H9 (cell line): ENCODE data around the gene GABRB3. TPM values are rescaled to one million over a fixed set of nuclear protein-coding genes. Genes with fewer than 3 reads are reported as not detected.

ENCODE experiments used
- DNase-seq: peaks from one replicate; pipeline ENCODE4 v3.0.0-alpha.2; 2017
- H2AFZ ChIP-seq: one replicate; pipeline ENCODE4 v1.6.1; 2013; ENCODE audit warnings: mild to moderate bottlenecking, low read length, control low read depth, moderate library complexity
- H2AK5ac ChIP-seq: 2 replicates; pipeline ENCODE4 v1.6.1; 2013; ENCODE audit warnings: low read length, control low read depth, mixed read lengths; ENCODE audit not compliant: insufficient read length
- H2BK120ac ChIP-seq: one replicate; pipeline ENCODE4 v1.6.1; 2013; ENCODE audit warnings: low read depth, mild to moderate bottlenecking, low read length, control low read depth, inconsistent platforms; ENCODE audit not compliant: poor library complexity, severe bottlenecking
- H2BK12ac ChIP-seq: 2 replicates; pipeline ENCODE4 v1.6.1; 2013; ENCODE audit warnings: low read length, control low read depth, mixed read lengths, low read depth; ENCODE audit not compliant: insufficient read length
- H2BK15ac ChIP-seq: 2 replicates; pipeline ENCODE4 v1.6.1; 2013; ENCODE audit warnings: low read depth, low read length, control low read depth
- H2BK20ac ChIP-seq: one replicate; pipeline ENCODE4 v1.6.1; 2013; ENCODE audit warnings: low read depth, mild to moderate bottlenecking, low read length, control low read depth, inconsistent platforms; ENCODE audit not compliant: poor library complexity, severe bottlenecking
- H2BK5ac ChIP-seq: 2 replicates; pipeline ENCODE4 v1.6.1; 2013; ENCODE audit warnings: low read length, control low read depth, mixed read lengths; ENCODE audit not compliant: insufficient read length
- H3K14ac ChIP-seq: 2 replicates; pipeline ENCODE4 v1.6.1; 2013; ENCODE audit warnings: low read length, control low read depth; ENCODE audit not compliant: insufficient read depth
- H3K18ac ChIP-seq: 2 replicates; pipeline ENCODE4 v1.6.1; 2013; ENCODE audit warnings: low read depth, mild to moderate bottlenecking, mixed read lengths, low read length, control low read depth; ENCODE audit not compliant: insufficient read length
- H3K23ac ChIP-seq: 2 replicates; pipeline ENCODE4 v1.6.1; 2013; ENCODE audit warnings: low read length, control low read depth, mixed read lengths, low read depth; ENCODE audit not compliant: insufficient read length
- H3K23me2 ChIP-seq: 2 replicates; pipeline ENCODE4 v1.6.1; 2013; ENCODE audit warnings: low read depth, mild to moderate bottlenecking, mixed read lengths, low read length, control low read depth; ENCODE audit not compliant: insufficient read length, poor library complexity, severe bottlenecking
- H3K27ac ChIP-seq: 2 replicates; pipeline ENCODE4 v1.5.1; 2013; ENCODE audit warnings: low read length, control low read depth, mixed read lengths, low read depth; ENCODE audit not compliant: insufficient read length
- H3K27me3 ChIP-seq: 2 replicates; pipeline ENCODE4 v1.6.1; 2013; ENCODE audit warnings: low read length, control low read depth, inconsistent platforms; ENCODE audit not compliant: insufficient read depth
- H3K4ac ChIP-seq: 2 replicates; pipeline ENCODE4 v1.6.1; 2013; ENCODE audit warnings: low read depth, mild to moderate bottlenecking, control low read depth, inconsistent platforms, low read length, moderate library complexity
- H3K4me1 ChIP-seq: 2 replicates; pipeline ENCODE4 v1.6.1; 2013; ENCODE audit warnings: low read length, control low read depth, inconsistent platforms; ENCODE audit not compliant: insufficient read depth
- H3K4me2 ChIP-seq: 2 replicates; pipeline ENCODE4 v1.6.1; 2013; ENCODE audit warnings: low read length, control low read depth, mixed read lengths; ENCODE audit not compliant: insufficient read length, insufficient read depth
- H3K56ac ChIP-seq: 2 replicates; pipeline ENCODE4 v1.6.1; 2013; ENCODE audit warnings: low read depth, mild to moderate bottlenecking, mixed read lengths, low read length, control low read depth; ENCODE audit not compliant: insufficient read length
- H3K79me1 ChIP-seq: 2 replicates; pipeline ENCODE4 v1.6.1; 2013; ENCODE audit warnings: low read depth, mild to moderate bottlenecking, moderate library complexity, low read length, control low read depth, inconsistent platforms; ENCODE audit not compliant: insufficient read depth, poor library complexity, severe bottlenecking
- H3K79me2 ChIP-seq: 2 replicates; pipeline ENCODE4 v1.6.1; 2013; ENCODE audit warnings: low read length, control low read depth, inconsistent platforms; ENCODE audit not compliant: insufficient read depth
- H3K9ac ChIP-seq: 2 replicates; pipeline ENCODE4 v1.6.1; 2013; ENCODE audit warnings: low read length, control low read depth, mixed read lengths; ENCODE audit not compliant: insufficient read length; ENCODE audit errors: extremely low read depth
- H3K9me3 ChIP-seq: one replicate; pipeline ENCODE4 v1.6.1; 2013; ENCODE audit warnings: low read depth, low read length, inconsistent platforms; ENCODE audit not compliant: control insufficient read depth
- H3T11ph ChIP-seq: one replicate; pipeline ENCODE4 v1.6.1; 2013; ENCODE audit warnings: mild to moderate bottlenecking, low read length, control low read depth, inconsistent platforms
- H4K20me1 ChIP-seq: one replicate; pipeline ENCODE4 v1.6.1; 2013; ENCODE audit not compliant: control insufficient read depth, insufficient read length, insufficient read depth
- H4K5ac ChIP-seq: 2 replicates; pipeline ENCODE4 v1.6.1; 2013; ENCODE audit warnings: low read depth, mild to moderate bottlenecking, mixed read lengths, low read length, control low read depth; ENCODE audit not compliant: insufficient read length
- H4K8ac ChIP-seq: replicated peaks from 2 replicates; pipeline ENCODE4 v1.6.1; 2013; ENCODE audit warnings: low read length, control low read depth, mixed read lengths, low read depth; ENCODE audit not compliant: insufficient read length
- H4K91ac ChIP-seq: 2 replicates; pipeline ENCODE4 v1.6.1; 2013; ENCODE audit warnings: low read depth, mild to moderate bottlenecking, moderate library complexity, mixed read lengths, low read length, control low read depth; ENCODE audit not compliant: insufficient read length
- H3K27ac Mint-ChIP-seq, 3 experiments: 2 replicates in 2 of 3; 3 replicates in 1 of 3; pipeline ENCODE4 v1.8.0; 2020 to 2021; ENCODE audit warnings: mixed read lengths in 3 of 3, mild to moderate bottlenecking in 1 of 3, moderate library complexity in 1 of 3
- H3K27me3 Mint-ChIP-seq: 2 replicates; pipeline ENCODE4 v1.8.0; 2021; ENCODE audit warnings: low read depth, mild to moderate bottlenecking, moderate library complexity, mixed read lengths
- H3K36me3 Mint-ChIP-seq, 3 experiments: 2 replicates in 2 of 3; 3 replicates in 1 of 3; pipeline ENCODE4 v1.8.0; 2020 to 2021; ENCODE audit warnings: low read depth in 3 of 3, mixed read lengths in 3 of 3; ENCODE audit not compliant: insufficient read depth in 1 of 3
- H3K4me1 Mint-ChIP-seq, 2 experiments: 2 replicates each; pipeline ENCODE4 v1.8.0; 2020; ENCODE audit warnings: mixed read lengths in 2 of 2
- H3K4me3 Mint-ChIP-seq, 2 experiments: 2 replicates in 1 of 2; 3 replicates in 1 of 2; pipeline ENCODE4 v1.8.0; 2020 to 2021; ENCODE audit warnings: mild to moderate bottlenecking in 2 of 2, mixed read lengths in 2 of 2, moderate library complexity in 1 of 2
- H3K9me3 Mint-ChIP-seq, 2 experiments: 2 replicates in 1 of 2; 3 replicates in 1 of 2; pipeline ENCODE4 v1.8.0; 2020; ENCODE audit warnings: mild to moderate bottlenecking in 2 of 2, mixed read lengths in 2 of 2, moderate library complexity in 1 of 2
- WGBS: extraction: QIAGEN DNeasy Blood & Tissue Kit; methylation state at CpG from one replicate; pipeline ENCODE4 v1.1.7; 2013; ENCODE audit warnings: missing lambda C conversion rate, low lambda C conversion rate, mixed read lengths; ENCODE audit not compliant: insufficient read length; ENCODE audit errors: extremely low coverage; 5-methylcytosine and 5-hydroxymethylcytosine counted together
- total RNA-seq: library from RNA; stranded (reverse); gene quantifications from 2 replicates; pipeline ENCODE4 v1.2.1, GENCODE V29; 2021
- TF ChIP-seq, protein P1 (sequence below): fragments of 200-600 bp; sonication (generic); conservative IDR thresholded peaks from 3 replicates; pipeline ENCODE4 v1.8.0; 2021; ENCODE audit warnings: antibody characterized with exemption, mild to moderate bottlenecking

Gene GABRB3
- total RNA-seq, 1 experiment from 2014 or later, result 98.2 TPM

DNA sequence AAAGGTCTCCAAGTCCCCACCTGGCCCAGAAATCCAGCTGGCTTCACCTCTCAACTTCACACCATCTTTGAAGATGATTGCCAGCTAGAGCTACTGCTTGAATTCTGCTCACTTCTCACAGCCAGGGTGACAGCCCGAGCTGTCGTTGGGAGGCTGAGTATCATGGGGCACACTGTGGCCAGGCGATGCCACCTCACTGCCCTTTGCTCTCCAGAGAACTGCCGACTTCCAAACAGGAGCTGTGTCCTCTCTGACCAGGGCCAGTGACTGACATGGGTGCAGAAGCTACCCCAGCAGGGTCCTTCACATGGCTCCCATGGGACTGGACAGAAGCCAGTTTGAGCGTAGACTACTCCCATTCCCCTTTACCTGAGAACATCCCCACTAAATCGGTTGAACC, 254.0 kb downstream of the GABRB3 start:
- Histone ChIP-seq H3K9ac (no peak overlapping the region), H3K23me2 (no peaks in the 10 kb centered on the region), H3K18ac (no peak overlapping the region), H3T11ph (no peak overlapping the region), H3K14ac (no peak overlapping the region), H3K79me1 (no peaks in the 10 kb centered on the region), H3K4me1 (no peaks in the 10 kb centered on the region), H3K56ac (no peak overlapping the region), H2BK15ac (no peak overlapping the region), H3K27me3 (no peaks in the 10 kb centered on the region), H3K23ac (no peak overlapping the region), H2BK20ac (no peak overlapping the region), H3K79me2 (no peaks in the 10 kb centered on the region), H3K27ac (no peak overlapping the region), H3K4me2 (no peak overlapping the region), H2BK120ac (no peak overlapping the region), H2AFZ (no peak overlapping the region), H3K4ac (no peak overlapping the region), H2BK5ac (no peak overlapping the region), H3K9me3 (no peaks in the 10 kb centered on the region), H4K20me1 (no peaks in the 10 kb centered on the region), H2BK12ac (no peak overlapping the region), H2AK5ac (no peak overlapping the region), H4K8ac (no peak overlapping the region), H4K5ac (no peak overlapping the region), H4K91ac (no peak overlapping the region)
- no CpG with 5 or more reads among the region's 6 CpGs for WGBS
- Mint-ChIP-seq H3K9me3 (no peaks in the 10 kb centered on the region), H3K27me3 (no peaks in the 10 kb centered on the region), H3K4me1 (peaks cover 0 to 5% of the 10 kb centered on the region in 2 experiments; a peak in 1 of 4 replicates), H3K4me3 (no peak overlapping the region), H3K27ac (peak overlapping the region in 1 of 3 experiments; percentile 40; a peak in 1 of 7 replicates), H3K36me3 (peaks cover 0 to 3% (median 0%) of the 10 kb centered on the region in 3 experiments; a peak in 2 of 7 replicates)
- TF ChIP-seq, protein P1, sequence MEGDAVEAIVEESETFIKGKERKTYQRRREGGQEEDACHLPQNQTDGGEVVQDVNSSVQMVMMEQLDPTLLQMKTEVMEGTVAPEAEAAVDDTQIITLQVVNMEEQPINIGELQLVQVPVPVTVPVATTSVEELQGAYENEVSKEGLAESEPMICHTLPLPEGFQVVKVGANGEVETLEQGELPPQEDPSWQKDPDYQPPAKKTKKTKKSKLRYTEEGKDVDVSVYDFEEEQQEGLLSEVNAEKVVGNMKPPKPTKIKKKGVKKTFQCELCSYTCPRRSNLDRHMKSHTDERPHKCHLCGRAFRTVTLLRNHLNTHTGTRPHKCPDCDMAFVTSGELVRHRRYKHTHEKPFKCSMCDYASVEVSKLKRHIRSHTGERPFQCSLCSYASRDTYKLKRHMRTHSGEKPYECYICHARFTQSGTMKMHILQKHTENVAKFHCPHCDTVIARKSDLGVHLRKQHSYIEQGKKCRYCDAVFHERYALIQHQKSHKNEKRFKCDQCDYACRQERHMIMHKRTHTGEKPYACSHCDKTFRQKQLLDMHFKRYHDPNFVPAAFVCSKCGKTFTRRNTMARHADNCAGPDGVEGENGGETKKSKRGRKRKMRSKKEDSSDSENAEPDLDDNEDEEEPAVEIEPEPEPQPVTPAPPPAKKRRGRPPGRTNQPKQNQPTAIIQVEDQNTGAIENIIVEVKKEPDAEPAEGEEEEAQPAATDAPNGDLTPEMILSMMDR, result no peak
- DNase-seq, result no peak
